Measurements from ENCODE around the gene RPS18. TPM values are rescaled to one million over a fixed set of nuclear protein-coding genes. Genes with fewer than 3 reads are reported as not detected.

The RPS18 gene
- total and polyA plus RNA-seq, 9 of the 15 experiments (the other 6 are each of a cell fraction or from before 2014, with no cell fraction given) = 5,023 to 17,516 (median 8,131) TPM

GRCh38 chr6:33313709-33314514 is 42.0 kb downstream of the RPS18 start, which contains the start of gene TAPBP (continued):
- TF ChIP-seq IRF1 (CRISPR knock-in tag; IDR thresholded peaks at IDR 0.05; ENCODE audit: borderline replicate concordance) = peak; percentile 77; the same call in 1 of the 2 replicates
- no peak for TF ChIP-seq ZNF695 (CRISPR knock-in tag; IDR thresholded peaks at IDR 0.05)
- no peak for TF ChIP-seq PTBP1 (IDR thresholded peaks at IDR 0.05; ENCODE audit: low read depth, low read length)
- TF ChIP-seq E2F1 (CRISPR knock-in tag; IDR thresholded peaks at IDR 0.05) = no peak
- no peak for TF ChIP-seq SRSF7 (optimal IDR thresholded peaks at IDR 0.05; ENCODE audit: low read depth, low read length)
- TF ChIP-seq CHD2 (IDR thresholded peaks at IDR 0.05; ENCODE audit: low read depth, low read length) = no peak
- TF ChIP-seq ZBTB49 (CRISPR knock-in tag; IDR thresholded peaks at IDR 0.05; ENCODE audit: borderline replicate concordance) = no peak
- TF ChIP-seq LCOR (CRISPR knock-in tag; IDR thresholded peaks at IDR 0.05) = no peak
- no peak for TF ChIP-seq HINFP (tag; conservative IDR thresholded peaks at IDR 0.05; ENCODE audit: low read depth)
- peak; percentile 56; the same call in 1 of the 2 replicates for TF ChIP-seq VEZF1 (CRISPR knock-in tag; IDR thresholded peaks at IDR 0.05)
- TF ChIP-seq PURB (CRISPR knock-in tag; IDR thresholded peaks at IDR 0.05; ENCODE audit: low read depth) = no peak
- TF ChIP-seq ZNF436 (CRISPR knock-in tag; IDR thresholded peaks at IDR 0.05) = no peak
- TF ChIP-seq CEBPZ (IDR thresholded peaks at IDR 0.05; ENCODE audit: borderline replicate concordance, low read depth, low read length) = no peak
- no peak for TF ChIP-seq MEF2A (IDR thresholded peaks at IDR 0.05; ENCODE audit: control insufficient read depth, low read depth, low read length)
- no peak for TF ChIP-seq ZNF445 (CRISPR knock-in tag; IDR thresholded peaks at IDR 0.05; ENCODE audit: low read depth)

Data from K562 (cell line).